GM21447 (cell line): ENCODE data around the gene LIFR.
"Not testable (repeated sequence)": the region's sequence is repeated elsewhere in the genome, so short reads cannot be mapped to it uniquely, and the experiment has no call there.

Experiments used
- ATAC-seq: cut with Tn5 transposase; IDR thresholded peaks from one replicate; pipeline ENCODE4 v1.9.1; 2021; ENCODE audit not compliant: unreplicated experiment

The LIFR gene, protein sequence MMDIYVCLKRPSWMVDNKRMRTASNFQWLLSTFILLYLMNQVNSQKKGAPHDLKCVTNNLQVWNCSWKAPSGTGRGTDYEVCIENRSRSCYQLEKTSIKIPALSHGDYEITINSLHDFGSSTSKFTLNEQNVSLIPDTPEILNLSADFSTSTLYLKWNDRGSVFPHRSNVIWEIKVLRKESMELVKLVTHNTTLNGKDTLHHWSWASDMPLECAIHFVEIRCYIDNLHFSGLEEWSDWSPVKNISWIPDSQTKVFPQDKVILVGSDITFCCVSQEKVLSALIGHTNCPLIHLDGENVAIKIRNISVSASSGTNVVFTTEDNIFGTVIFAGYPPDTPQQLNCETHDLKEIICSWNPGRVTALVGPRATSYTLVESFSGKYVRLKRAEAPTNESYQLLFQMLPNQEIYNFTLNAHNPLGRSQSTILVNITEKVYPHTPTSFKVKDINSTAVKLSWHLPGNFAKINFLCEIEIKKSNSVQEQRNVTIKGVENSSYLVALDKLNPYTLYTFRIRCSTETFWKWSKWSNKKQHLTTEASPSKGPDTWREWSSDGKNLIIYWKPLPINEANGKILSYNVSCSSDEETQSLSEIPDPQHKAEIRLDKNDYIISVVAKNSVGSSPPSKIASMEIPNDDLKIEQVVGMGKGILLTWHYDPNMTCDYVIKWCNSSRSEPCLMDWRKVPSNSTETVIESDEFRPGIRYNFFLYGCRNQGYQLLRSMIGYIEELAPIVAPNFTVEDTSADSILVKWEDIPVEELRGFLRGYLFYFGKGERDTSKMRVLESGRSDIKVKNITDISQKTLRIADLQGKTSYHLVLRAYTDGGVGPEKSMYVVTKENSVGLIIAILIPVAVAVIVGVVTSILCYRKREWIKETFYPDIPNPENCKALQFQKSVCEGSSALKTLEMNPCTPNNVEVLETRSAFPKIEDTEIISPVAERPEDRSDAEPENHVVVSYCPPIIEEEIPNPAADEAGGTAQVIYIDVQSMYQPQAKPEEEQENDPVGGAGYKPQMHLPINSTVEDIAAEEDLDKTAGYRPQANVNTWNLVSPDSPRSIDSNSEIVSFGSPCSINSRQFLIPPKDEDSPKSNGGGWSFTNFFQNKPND

DNA sequence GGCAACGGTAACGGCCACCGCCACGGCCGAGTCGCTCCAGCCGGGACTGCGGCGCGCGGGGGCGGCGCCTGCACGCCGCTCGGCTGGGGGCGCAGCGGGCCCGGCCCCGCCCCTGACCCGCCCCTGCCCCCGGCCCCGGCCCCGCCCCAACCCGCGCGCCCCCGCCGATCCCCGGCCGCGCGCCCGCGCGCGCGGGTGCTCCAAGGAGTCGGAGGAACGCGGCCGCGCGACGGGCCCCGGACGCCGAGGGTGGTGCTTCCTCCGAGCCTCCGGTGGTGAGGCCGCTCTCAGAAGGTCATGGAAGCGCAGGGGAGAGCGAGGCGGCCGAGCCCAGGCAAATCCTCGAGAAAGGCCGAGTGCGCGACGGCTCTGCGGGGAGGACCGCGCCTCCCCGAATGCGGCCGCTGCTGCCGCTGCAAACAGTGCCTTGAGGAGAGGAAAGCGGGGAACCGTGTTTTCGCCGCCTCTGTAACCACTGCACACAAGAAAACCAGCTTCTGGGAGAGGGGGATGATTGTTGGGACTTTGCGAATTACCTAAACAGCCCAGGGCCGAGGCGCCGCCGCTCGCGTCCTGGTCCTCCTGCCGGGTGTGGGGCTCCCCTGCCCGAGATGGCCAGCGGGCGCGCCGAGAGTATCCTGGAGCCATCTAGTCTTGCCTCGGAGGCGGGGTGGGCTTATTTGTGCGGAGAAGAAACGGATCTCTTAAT is at the start of gene LIFR:
LIFR (minus strand) TSS at position 48 of the 709 bp plus-strand sequence. CDS start 25,999 bp downstream, outside the sequence.
- ATAC-seq, result no peak

DNA sequence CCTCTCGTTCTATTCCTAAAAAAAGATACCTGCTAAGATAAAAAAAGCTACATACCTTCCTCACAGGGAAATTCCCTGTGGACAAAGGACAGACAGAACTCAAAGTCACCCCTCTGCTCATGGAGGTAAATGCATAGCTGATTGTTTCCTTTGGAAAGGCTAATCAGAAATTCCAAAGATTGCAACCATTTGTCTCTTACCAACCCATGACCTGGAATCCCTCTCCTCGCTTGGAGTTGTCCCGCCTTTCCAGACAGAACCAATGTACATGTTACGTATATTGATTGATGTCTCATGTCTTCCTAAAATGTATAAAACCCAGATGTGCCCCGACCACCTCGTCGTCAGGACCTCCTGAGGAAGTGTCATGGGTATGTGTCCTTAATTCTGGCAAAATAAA is 49.2 kb upstream of the LIFR start:
- no peak for ATAC-seq

DNA sequence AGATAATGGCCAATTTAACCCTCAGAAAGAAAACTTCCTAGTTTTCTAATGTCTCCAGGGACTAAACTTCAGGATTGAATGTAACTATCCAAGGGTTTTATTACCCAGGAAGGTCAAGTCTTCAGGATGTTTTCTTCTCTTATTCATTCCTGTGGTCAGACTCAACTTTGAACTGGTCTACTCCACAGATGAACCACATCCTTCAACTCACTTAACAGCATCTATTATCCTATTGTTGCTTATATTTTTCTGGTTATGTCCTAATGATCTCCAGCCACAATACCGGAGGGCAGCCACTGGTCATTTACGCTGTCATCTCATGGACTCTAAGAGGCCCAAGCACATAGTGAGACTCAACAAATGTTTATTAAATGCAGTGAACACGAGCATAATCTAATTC is 47.2 kb upstream of the LIFR start:
- ATAC-seq, result no peak

DNA sequence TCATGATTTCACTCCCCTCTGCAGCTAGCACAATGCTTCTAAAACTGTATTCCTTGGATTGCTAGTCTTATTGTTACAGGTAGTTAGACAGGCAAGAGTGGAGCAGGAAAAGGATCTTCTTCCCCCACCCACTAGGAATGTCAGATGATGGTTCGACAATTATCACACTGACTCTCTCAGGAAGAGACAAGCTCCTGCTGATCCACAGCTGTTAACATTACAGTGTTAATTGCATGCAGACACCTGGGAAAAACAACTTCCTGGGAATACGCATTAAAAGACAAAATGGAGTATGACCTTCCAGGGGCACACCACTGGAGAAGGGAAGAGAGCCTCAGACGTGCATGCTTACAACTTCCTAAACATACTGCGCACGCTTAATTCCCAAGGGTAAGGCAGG is 46.2 kb upstream of the LIFR start:
- no peak for ATAC-seq

DNA sequence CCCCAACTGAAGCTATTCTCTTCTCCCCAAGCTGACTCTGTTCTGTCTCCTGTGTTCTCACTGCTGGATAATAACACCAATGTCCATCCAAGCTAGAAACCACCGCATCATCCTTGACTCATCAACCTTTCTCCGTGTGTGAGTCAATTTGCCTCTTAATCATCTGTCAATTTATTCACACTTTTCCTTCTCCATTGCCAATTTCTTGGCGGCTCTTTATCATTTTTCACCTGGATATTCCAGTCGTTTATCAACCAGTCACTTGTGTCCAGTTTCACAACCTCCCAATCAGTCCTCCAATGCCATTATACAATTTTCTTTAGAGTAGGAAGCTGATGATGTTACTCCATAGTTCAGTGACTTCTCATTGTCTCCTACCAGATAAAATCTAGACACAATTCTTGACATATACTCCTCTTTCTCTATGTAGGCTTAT is 45.4 kb upstream of the LIFR start:
- ATAC-seq, result no peak

DNA sequence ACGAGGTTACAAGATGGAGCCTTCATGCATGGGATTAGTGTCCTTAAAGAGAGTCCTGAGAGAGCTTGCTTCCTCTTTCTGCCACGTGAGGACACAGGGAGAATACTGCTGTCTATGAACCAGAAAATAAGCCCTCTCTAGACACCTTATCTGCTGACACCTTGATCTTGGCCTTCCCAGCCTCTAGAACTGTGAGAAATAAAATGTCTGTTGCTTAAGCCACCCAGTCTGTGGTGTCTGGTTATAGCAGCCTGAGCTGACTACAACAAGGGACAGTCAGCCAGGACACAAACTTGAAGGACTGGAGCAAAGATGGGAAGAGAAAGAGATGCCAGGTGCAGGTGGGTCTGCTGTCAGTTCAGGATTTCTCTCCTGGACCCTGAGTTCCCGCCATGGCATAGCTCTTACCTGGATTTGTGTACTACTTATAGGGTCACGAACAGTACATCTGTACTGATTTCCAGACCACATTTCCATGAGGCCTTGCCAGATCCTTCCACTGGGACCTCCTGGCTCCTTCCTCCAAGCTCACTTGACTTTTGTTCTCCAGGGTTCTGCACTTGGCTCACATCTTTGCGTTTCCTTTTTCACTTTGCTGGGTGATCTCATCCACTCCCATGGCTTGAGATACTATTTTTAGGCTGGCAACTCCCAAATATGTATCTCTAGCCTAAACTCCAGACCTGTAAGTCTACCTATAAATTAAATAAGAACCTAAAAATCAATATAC is 44.9 kb upstream of the LIFR start:
- ATAC-seq, result no peak

DNA sequence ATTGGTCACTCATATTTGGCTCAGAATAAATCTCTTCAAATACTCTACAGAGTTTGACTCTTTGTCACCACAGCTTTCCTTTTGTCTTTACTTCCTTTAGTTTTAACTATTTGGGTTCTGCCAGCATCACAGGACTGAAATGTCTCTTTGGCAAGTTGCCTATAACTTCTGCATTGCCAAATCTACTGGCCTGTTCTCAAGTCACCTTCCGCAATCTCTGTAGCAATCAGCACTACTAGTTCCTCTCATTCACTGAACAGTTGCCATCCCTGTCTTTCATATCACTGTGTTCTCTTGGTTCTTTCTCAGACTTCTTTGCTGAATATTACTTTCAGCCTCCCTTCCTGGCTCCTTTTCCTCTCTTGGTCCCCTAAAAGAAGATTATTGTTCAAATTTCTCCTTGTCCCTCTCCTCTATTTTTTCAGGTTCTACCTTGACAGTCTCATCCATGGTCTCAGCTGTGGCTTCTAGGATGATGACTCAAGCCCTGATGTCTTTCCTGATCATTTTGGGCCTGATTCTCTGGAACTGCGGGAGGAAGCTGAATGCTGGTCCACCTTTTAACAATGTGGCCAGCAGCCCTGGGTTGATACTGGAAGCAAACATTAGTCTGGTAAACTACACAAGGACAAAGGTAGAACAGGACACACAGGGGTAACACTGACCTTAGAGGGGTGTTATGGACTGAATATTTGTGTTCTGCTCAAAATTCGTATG is 44.0 kb upstream of the LIFR start:
- ATAC-seq, result no peak

DNA sequence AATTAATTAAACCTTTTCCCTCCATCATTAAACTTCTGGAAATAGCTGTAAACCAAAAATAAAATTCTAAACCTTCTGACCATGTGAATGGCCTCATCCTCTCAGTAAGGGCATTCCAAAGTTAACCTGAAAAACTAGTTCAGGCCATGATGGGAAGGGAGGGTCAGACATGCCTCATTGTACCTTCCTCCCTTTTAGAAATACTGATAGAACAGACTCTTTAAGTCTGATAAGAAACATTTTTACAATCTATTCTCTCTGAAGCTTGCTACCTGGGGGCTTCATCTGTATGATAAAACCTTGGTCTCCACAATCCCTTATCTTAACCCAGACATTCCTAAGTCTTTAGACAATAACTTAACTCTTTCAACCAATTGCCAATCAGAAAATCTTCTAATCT is 43.3 kb upstream of the LIFR start:
- ATAC-seq, result not testable (repeated sequence)

DNA sequence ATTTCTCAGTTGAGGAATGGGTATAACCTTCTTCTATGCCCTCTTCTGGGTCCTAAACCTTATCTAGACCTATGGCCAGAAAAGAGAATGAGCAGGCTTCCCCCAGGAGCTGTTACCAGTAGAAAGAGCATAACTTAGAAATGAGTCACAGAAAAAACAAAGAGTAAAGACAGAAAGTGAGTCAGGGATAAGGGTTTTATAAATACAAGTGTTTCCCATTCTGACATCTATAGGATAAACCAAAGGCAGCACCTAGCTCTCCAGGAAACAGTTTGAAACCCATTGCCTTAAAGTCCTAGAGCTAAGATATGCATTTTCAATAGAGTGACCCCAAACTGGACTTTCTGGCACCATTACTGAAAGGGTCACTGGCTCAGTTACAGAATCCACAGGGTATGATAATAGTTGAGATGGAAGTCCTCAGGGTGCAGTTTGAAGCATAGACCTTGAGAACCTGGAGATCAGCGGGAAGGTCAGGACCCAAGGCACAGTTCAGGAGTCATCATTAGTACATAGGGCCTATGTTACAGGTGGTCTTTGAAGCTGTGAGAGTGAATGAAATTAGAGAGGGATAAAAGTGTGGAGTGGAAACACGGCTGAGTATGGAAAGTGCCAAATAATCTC is 42.7 kb upstream of the LIFR start:
- no peak for ATAC-seq

DNA sequence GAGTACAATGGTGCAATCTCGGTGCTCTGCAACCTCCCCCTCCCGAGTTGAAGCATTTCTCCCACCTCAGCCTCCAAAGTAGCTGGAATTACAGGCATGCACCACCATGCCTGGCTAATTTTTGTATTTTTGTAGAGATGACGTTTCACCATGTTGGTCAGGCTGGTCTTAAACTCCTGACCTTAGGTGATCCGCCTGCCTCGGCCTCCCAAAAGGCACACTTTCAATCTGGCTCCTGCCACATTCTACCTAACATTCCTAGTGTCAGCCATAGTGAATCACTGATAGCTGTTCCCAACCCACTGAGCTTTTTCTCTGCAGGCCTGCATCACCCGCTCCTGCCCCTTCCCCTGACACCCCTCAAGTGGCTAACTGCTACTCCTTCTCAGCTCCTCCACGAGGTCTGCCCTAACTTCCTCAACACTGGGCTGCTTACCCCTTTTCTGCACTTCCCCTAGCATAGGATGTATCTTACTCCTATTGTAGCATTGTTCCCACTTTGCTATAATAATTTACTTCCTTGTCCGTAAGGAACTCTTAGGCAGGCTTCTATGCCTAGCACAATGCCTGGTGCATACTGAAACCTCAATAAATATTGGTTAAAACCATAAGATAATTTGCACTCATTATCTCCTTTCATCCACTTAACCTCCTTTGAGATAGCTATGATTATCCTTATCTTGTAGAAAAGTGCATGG is 42.0 kb upstream of the LIFR start:
- ATAC-seq, result no peak

DNA sequence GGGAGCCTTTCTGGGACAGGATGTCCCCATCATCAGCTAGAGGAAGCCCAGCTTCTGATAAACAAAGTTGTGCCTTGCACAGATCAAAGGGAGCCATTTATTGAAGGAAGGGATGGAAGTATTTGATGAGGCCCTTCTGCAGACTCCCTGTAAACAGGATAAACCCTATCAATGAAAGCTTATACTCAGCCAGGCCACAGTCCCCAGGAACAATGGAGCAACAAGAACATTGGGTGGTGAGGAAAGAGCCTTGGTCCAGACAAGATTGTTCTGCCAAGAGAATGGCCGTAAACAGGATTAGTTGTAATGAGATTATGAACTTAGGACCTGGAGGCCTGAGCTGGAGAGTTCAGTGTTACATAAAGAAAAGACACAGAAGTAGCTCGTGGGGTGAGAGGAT is 40.5 kb upstream of the LIFR start:
- ATAC-seq, result no peak

DNA sequence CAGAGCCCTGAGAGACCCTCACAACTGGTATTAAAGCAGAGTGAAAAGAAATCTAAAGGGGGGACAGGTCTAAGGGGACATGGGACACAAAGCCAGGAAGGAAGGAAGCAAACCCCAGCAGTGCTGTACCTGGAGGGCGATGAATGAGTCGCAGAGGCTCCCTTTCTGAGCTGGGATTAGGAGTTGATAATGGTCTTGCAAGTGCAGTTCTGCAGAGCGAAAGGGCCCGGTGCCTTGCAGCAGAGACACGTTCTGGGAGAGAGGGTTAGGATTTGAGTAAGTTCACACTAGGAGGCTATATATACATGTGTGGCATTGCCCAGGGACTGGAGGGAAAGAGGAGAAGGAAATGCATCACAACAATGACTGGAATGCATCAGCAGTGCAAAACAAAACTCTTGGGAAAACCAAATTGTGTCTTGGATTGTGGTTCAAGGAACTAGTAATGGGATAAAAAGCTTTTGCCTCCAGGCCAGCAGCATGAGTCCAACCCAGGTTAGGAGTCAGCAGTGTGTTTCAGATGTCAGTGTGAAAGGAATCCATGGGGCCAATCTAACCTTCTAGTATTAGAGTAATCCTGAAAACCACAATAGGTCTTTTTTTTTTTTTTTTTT is 38.8 kb upstream of the LIFR start:
- ATAC-seq, result no peak

DNA sequence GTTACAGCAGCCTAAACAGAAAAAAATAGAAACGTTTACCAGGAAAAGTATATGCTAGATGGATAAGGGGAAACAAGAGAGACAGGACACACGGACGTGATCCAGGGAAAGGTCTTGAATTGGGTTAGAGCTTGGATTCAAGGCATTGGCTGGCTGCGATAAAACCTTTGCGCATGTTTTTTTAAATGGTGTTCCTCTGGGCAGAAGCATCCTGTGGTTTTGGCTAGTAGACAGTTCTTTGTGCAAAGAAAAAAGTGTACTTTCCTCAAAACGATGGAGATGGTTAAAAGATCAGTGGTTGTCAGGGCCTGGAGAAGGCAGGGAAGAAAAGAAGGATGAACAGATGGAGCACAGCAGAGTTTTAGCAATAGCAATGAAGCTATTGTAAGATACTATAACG is 37.5 kb upstream of the LIFR start:
- no peak for ATAC-seq

DNA sequence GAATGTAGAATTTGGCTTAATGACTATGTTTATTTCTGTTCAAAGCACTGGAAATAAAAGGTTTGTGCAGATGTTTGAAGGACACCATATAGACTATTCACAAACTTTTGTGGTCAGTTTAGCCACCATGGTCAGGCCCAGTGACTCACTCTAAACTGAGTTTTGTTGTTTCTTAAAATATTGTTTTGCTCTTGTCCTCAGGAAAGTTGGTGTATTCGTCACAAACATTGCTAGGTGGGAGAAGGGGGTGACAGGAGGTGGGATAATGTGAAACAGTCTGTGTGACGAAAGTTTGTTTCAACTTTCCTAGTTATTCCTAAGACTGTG is 35.0 kb upstream of the LIFR start:
- ATAC-seq, result no peak

DNA sequence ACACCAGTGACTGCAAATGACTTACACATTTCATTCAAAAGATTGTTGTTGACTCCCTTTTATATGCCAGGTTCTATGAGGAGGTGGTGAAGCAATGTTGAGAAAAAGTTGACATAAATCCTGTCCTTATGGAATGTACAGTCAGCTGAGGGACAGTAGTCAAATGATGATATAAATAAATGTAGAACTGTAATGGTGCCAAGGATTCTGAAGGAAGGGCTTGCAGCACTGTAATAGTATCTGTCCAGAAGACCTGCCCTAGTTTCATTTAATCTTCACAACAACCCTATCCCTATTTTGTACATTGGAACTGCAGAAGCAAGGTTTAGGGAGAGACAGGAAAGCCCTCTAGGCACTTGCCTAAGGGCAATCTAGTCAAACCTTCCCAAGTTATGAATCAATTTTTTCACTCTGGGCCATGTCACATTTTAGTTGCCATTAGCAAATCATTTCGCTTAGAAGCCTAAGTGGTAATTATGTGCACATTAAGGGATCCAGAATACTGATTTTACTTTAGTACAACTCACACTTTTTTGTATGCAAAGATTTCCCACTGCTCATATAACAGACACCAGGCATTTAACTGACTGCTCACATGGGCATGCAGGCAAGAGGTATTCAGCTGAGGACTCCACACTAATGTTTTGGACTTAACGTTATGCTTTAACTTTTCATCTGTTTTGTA is 34.5 kb upstream of the LIFR start:
- no peak for ATAC-seq

DNA sequence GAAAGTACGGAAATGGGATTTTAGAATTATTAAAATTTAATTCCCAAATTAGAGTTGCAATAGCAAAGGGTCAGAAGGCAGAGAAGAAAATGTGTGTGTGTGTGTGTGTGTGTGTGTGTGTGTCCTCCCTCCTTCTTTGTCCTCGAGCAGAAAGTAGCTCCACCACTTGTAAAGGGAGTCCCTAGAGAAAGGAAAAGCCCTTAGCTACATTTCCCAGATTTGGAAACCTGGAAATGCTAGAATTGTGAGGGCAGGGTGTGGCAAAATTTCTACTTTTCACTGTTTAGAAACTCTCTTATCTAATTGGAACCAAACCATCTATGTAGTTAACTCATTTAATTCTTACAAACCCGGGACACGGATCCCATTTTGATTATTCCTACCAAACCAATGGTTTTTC is 33.2 kb upstream of the LIFR start:
- ATAC-seq, result no peak

DNA sequence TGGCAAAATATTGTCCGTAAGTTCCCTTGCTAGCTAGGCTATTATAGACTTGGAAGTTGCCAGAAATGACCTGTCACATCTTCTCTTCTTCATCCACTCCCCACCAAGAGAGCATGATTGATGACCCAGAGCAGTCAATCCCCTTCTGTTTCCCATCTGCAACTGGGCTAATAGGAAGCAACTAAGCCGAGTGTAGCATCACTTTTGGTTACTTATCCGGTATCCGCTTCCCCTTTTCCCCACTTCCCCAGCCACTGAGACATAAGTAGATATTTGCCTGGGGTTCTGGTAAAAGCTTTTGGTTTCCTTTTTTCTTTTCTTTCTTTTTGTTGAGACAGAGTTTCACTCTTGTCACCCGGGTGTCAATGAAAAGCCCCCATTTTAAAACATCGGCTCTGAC is 29.4 kb upstream of the LIFR start:
- no peak for ATAC-seq

DNA sequence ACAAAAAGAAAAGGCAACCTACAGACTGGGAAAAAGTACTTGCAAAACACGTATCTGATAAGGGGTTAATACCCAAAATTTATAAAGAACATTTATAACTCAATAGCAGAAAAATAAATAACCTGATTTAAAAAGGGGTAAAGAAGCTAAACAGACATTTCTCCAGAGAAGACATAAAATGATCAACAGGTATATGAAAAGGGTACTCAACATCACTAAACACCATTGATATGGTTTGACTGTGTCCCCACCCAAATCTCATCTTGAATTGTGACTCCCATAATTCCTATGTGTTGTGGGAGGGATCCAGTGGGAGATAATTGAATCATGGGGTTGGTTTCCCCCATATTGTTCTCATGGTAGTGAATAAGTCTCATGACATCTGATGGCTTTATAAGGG is 27.1 kb upstream of the LIFR start:
- ATAC-seq, result no peak
